Activated T-cell treated with anti-CD3 and anti-CD28 coated beads, Interleukin-2, amount 50 U/mL, for 48 hours (primary cell): ENCODE data around the gene EAPP.
"Not testable (repeated sequence)": the region's sequence is repeated elsewhere in the genome, so short reads cannot be mapped to it uniquely, and the experiment has no call there.

Source experiments
- DNase-seq, 2 experiments: peaks; one replicate each; pipeline ENCODE4 v3.0.0-alpha.2; 2020

The EAPP gene, protein sequence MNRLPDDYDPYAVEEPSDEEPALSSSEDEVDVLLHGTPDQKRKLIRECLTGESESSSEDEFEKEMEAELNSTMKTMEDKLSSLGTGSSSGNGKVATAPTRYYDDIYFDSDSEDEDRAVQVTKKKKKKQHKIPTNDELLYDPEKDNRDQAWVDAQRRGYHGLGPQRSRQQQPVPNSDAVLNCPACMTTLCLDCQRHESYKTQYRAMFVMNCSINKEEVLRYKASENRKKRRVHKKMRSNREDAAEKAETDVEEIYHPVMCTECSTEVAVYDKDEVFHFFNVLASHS

DNA sequence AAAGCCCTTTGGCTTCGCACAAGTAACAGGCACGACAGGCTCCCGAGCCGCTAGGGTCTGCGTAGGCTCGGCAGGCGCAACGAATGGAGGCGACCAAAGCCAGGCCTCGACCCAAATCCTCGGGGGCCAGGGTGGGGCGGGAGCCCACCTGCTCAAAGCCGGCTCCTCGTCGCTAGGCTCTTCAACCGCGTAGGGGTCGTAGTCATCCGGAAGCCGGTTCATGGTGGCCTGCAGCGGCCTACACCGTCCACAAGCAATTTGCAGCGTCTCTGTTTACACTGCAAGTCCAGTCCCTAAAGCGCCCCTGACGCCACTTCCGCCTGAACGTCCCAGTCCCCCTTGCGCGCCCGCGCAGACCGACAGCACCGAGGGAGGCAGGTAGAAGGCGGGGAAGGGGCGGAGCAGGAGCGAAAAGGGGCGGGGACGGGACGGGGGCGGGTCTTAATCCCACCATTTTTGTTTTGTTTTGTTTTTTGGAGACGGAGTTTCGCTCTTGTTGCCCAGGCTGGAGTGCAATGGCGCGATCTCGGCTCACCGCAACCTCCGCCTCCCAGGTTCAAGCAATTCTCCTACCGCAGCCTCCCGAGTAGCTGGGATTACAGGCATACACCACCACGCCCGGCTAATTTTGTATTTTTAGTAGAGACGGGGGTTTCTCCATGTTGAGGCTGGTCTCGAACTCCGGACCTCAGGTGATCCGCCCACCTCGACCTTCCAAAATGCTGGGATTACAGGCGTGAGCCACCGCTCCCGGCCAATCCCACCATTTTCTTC is at the start of gene EAPP:
TSS of gene EAPP (minus strand) at position 295 of the 774 bp plus-strand sequence. CDS start at position 222, 73 bp downstream.
- DNase-seq, result peak; percentile 95 to 96

DNA sequence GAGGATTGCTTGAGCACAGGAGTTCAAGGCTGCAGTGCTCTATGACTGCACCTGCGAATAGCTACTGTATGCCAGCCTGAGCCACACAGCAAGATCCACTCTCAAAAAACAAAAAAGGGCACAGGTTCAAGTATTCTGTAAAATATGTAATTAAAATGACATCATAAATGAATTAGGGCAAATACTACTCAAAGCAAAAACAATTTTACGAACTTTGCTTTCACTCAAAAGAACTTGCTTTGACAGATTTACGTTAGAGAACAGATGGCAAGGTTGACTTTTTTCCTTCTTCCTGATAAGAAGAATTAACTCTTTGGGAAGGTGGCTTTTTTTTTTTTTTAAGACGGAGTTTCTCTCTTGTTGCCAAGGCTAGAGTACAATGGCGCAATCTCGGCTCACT is 44.0 kb upstream of the EAPP start:
- no peak for DNase-seq

DNA sequence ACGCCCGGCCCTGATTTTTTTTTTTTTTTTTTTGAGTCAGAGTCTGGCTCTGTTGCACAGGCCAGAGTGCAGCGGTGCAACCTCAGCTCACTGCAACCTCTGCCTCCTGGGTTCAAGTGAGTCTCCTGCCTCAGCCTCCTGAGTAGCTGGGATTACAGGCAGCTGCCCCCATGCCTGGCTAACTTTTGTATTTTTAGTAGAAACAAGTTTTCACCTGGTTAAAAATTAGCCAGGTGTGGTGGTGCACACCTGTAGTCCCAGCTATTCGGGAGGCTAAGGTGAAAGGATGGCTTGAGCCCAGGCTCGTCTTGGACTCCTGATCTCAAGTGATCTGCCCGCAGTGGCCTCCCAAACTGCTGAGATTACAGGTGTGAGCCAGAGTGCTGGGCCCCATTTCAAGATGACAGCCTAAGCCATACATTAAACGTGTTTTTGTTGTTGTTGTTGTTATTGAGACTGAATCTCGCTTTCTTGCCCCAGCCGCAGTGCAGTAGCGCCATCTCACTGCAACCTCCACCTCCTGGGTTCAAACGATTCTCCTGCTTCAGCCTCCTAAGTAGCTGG is 42.7 kb upstream of the EAPP start:
- no peak for DNase-seq

DNA sequence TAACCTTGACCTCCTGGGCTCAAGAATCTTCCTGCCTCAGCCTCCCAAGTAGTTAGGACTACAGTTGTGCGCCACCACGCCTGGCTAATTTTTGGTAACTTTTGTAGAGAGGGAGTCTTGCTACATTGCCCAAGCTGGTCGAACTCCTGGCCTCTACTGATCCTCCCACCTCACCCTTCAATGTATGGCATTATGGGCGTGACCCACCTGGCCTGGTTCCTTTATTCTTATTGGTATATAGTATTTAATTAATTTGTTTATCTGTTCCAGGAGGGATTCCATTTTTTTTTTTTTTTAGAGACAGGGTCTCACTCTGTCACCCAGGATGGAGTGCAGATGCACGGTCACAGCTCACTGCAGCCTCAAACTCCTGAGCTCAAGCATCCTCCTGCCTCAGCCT is 40.9 kb upstream of the EAPP start:
- no peak for DNase-seq

DNA sequence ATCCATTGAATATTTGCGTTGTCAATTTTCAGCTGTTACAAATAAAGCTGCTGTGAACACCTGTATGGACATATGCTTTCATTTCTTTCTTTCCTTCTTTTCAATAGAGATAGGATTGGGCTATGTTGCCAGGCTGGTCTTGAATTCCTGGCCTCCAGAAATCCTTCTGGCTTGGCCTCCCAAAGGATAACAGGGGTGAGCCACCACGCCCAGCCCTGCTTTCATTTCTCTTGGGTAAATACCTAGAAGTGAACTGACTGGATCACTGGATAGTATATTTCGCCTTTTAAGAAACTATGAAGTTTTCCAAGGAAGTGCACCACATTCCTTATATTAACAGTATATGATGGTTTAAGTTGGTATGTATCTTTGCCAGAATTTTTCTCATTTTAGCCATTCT is 32.3 kb upstream of the EAPP start:
- DNase-seq, result no peak

DNA sequence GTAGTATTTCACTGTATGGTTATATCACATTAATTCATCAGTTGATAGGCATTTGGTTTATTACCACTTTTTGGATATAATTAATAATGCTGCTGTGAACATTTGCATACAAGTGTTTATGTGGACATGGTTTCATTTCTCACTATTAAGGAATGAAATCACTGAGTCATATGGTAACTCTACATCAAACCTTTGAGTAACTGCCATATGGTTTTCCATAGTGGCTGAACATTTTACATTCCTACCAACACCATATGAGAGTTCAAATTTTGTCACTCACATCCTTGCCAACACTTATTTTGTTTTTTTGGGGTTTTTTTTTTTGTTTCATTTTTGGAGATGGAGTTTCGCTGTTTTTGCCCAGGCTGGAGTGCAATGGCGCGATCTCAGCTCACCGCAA is 30.2 kb upstream of the EAPP start:
- DNase-seq, result no peak

DNA sequence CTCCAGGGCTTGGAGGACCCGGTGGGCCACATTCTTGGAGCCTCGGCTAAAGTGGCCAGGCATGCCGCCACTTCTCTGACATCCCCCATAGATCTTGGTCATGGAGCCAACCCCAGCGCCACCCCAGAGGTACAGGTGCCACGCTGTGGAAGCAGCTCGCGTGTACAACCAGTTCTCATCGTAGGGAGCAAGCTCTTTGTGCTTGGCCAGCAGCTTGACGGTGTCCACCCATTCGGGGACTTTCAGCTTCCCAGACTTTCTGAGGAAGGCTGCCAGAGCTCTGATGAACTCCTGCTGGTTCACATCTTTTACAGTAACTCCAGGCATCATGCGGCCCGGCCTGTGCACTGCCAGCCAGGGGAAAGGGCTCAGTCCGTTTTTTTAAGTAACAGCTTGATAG is 29.3 kb upstream of the EAPP start:
- no peak for DNase-seq

DNA sequence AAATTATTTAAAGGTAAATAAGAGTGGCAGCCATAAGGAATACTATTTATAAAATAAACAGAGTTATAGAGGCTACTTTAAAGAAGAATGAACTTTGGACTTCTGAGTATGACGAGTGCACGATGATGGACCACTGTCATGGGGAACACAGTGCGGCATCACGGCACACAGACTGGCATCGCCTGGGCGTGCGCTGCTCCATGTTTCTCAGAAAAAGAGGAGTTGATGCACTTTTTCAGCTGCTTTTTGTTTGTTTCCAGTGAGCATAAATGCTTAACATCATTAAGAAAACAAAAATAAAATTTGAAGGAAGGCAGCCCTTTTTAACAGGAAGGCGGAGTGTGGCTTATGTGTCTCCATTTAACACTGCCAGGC is 23.3 kb upstream of the EAPP start:
- no peak for DNase-seq

DNA sequence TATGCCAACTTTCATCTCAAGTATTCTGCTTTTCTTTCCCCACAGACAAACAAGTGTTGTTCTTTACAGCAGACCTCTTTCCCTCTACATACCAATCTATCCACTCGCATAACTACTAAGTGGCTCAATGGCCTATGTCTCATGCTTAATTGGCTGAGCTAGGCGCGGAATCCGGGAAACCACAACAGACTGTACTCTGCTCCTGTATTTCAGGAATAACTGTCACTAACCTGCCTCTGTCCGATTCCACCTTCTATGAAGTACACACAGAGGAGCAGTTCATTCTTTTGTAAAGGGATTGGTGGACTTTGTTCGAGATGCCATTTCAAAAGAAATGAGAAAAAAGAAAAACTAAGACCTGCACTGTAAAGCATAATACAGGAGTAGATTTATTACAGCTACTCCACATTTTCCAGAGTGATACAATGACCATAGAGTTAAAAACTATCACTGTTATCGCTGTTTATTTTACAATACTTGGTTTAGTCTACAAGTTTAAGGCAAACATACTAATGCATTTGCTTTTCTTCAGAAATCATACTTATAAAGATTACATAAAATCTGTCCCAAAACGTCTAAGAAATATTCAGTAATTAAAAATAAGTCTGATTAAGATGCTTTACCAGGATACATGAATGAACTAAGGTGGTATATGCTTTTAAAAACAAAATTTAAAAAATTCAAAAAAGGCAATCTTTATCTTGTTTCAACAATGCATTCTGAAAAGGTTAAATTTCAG is 22.7 kb upstream of the EAPP start:
- not testable (repeated sequence) for DNase-seq

DNA sequence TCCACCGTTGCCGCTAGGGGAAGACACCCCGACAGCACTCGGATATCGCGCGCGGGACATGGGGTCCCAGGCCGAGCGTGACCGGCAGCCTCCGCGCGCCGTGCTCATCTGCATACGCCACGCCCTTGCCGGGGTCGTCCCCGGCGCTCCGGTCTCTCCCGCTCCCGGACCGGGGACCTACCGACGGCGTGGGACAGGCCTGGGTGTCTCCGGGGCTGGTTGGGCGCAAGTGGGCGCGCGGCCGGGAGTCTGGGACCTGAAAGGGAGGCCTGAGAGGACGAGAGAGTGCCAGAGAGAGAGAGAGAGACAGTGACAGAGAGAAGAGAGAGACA is 17.0 kb upstream of the EAPP start:
- not testable (repeated sequence) for DNase-seq

DNA sequence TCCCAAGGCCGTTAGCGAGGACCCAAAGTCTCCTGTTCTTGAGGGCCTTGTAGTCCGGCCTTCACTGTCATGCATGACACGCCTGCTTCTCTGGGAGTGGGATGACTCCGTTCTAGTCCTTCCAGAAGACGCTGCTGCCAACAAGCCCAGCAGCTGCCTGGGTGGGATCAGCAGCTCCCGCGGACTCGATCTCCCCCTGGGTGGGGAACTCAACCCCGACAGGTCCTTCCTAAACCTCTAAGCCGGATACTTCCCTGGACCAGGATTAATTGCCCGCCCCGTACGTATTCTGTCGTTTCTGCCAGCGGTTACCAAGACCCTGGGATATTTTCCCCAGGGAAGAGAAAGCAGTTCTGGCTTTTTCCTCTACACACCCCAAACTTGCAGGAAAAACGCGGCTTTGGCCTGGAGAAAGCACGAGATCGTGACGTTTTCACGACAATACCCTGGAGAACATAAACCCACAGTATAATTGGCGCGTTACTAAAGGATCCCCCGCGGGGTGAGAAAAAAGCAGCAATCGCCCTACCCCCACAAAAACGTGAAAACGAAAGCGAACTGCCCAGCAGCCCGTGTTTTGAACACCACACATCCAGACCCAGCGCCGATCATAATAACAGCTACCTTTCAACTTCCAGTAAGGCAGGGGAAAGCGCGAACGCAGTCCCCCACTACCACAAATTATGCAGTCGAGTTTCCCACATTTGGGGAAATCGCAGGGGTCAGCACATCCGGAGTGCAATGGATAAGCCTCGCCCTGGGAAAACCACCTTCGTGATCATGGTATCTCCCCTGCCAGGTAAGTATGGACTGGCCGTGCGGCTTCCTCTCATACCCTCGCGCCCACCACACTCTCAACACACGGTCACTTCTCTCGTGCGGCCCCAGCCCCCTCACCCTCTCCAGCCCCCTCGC is 16.3 kb upstream of the EAPP start:
- DNase-seq, result not testable (repeated sequence)

DNA sequence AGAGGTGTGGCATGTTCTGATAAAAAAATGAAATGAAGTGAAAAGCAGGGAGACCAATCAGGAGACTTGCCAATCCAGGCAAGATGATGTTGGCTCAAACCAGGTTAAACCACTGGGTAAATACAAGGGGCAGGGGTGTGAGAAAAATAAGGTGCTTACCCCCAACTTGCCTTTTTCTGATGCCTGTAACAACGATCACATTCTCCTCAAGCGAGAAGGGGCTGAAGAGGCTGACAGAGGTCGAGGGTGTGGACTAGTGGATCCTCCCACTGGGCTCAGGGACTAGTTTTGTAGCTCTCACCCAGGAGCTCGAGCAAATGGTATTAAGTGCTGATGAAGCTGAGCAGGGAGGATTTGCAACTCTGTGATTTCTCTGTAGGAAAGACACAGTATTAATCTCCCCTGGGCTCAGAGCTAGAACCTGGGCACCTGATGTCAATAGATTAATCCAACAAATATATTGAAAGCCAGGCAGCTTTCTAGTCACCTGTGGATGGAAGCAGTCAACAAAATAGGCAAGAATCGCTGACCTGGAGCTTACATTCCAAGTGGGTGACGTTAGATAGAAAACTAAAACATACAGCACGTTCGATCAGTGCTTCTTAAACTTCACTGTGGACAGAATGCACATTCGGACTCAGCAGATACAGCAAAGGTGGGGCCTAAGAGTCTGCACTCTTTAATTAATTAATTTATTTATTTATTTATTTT is 15.2 kb upstream of the EAPP start:
- DNase-seq, result peak in 1 of 2 experiments; percentile 28

DNA sequence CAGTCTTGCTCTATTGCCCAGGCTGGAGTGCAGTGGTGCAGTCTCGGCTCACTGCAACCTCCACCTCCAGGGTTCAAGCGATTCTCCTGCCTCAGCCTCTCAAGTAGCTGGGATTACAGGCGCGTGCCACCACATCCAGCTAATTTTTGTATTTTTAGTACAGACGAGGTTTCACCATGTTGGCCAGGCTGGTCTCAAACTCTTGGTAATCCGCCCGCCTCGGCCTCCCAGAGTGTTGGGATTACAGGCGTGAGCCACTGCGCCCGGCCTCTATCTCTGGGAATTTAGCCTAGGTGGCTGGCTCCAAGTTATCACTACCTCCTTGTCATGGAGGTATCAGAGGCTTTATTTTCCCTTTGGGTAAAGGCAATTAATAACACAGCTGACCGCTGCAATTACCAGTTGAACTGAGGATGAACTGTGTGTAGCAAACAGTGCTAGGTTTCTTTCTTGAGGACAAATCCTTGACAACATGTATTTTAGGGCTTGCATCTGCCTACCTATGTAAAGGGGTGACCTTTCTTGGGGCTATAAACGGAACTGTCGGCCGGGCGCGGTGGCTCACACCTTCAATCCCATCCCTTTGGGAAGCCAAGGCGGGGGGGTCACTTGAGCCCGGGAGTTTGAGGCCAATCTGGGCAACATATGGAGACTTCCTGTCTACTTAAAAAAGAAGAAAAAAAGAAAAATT is 9.9 kb upstream of the EAPP start:
- not testable (repeated sequence) for DNase-seq

DNA sequence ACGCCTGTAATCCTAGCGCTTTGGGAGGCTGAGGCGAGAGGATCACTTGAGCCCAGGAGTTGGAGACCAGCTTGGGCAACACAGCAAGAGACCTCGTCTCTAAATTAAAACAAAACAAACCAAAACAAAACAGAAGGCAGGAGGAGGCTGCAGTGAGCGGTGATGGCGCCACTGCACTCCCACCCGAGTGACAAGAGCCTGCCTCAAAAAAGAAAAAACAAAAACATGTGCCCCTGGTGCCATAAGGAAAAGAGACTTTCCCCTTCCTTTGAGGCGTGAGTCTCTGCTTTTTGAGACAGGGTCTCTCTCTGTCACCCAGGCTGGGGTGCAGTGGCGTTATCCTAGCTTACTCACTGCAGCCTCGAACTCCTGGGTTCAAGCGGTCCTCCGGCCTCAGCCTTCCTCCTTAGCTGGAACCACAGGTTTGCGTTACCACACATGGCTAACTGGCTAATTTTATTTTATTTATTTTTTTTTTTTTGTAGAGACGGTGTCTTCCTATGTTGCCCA is 9.0 kb upstream of the EAPP start:
- no peak for DNase-seq

DNA sequence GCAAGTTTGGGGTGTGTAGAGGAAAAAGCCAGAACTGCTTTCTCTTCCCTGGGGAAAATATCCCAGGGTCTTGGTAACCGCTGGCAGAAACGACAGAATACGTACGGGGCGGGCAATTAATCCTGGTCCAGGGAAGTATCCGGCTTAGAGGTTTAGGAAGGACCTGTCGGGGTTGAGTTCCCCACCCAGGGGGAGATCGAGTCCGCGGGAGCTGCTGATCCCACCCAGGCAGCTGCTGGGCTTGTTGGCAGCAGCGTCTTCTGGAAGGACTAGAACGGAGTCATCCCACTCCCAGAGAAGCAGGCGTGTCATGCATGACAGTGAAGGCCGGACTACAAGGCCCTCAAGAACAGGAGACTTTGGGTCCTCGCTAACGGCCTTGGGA is 7.6 kb upstream of the EAPP start:
- not testable (repeated sequence) for DNase-seq

DNA sequence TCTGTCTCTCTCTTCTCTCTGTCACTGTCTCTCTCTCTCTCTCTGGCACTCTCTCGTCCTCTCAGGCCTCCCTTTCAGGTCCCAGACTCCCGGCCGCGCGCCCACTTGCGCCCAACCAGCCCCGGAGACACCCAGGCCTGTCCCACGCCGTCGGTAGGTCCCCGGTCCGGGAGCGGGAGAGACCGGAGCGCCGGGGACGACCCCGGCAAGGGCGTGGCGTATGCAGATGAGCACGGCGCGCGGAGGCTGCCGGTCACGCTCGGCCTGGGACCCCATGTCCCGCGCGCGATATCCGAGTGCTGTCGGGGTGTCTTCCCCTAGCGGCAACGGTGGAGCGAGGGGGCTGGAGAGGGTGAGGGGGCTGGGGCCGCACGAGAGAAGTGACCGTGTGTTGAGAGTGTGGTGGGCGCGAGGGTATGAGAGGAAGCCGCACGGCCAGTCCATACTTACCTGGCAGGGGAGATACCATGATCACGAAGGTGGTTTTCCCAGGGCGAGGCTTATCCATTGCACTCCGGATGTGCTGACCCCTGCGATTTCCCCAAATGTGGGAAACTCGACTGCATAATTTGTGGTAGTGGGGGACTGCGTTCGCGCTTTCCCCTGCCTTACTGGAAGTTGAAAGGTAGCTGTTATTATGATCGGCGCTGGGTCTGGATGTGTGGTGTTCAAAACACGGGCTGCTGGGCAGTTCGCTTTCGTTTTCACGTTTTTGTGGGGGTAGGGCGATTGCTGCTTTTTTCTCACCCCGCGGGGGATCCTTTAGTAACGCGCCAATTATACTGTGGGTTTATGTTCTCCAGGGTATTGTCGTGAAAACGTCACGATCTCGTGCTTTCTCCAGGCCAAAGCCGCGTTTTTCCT is 7.0 kb upstream of the EAPP start:
- DNase-seq, result not testable (repeated sequence)

DNA sequence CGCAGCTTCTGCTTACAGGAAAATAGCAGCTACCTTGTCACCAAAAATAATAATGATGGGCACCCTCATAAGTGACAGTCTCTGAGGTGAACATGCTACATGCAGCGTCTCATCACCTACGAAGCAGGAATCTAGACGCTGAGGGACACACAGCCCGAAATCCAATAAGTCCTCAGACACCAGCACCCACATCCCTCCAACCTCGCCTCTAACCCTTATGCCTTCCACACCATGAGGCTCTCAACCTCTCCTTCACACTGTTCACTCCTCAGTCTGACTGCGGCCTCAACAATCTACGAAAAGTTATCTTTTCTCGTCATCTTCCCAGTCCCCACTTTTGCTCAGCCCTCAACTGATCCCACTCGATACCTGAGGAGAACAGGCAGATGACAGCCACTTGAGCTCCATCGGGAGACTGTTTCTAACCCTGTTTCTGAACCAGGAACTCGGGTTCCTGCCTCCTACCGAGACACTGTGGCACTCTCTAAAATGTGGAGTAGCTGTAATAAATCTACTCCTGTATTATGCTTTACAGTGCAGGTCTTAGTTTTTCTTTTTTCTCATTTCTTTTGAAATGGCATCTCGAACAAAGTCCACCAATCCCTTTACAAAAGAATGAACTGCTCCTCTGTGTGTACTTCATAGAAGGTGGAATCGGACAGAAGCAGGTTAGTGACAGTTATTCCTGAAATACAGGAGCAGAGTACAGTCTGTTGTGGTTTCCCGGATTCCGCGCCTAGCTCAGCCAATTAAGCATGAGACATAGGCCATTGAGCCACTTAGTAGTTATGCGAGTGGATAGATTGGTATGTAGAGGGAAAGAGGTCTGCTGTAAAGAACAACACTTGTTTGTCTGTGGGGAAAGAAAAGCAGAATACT is 919 bp upstream of the EAPP start:
- not testable (repeated sequence) for DNase-seq

DNA sequence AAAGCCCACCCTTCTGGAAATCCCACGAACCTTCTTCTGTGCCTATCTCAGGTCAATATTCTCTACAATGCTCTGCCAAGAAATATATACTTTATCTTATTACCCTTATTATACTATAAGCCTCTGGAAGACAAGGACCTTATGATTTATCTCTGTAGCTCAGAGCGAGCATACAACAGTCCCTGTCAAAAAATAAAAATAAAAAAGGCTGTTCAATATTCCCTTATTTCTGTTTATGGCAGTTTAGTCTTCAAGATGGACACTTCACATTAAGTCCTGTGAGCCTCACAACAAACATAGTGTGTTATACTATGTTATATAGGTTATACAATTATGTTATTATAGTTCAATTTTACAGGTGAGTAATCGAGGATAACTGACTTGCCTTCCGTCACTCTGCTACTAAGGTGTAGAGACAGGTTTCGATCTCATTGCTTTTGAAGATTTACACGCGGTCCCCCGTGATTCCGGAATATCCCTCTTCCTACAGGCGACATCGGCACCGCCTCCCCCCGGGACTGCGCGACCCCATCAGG is 562 bp downstream of the EAPP start:
- no peak for DNase-seq

DNA sequence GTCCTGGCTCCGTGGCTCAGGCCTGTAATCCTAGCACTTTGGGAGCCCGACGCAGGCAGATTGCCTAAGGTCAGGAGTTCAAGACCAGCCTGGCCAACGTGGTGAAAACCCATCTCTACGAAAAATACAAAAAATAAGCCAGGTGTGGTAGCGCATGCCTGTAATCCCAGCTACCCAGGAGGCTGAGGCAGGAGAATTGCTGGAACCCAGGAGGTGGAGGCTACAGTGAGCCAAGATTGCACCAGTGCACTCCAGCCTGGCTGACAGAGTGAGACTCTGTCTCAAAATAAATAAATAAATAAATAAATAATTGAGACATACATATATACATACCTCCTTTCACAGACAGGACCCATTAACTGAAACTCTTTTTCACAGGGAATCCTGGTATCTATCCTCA is 1.4 kb downstream of the EAPP start:
- not testable (repeated sequence) for DNase-seq
